HCT116 (cell line): ENCODE data around the gene IFIT3. TPM values are rescaled to one million over a fixed set of nuclear protein-coding genes. Genes with fewer than 3 reads are reported as not detected.

Experiments
- ATAC-seq: fragments of 200-7000 bp; cut with Tn5 transposase; 2 replicates; pipeline ENCODE4 v1.9.1; 2020; ENCODE audit warnings: mild to moderate bottlenecking, moderate library complexity
- BruUV-seq: library from RNA; stranded (reverse); fragments of 400-500 nt; replicated peaks from 2 replicates; lab custom pipeline; 2021; lab: Mats Ljungman, UMichigan
- CTCF ChIA-PET: fragments of 300-600 bp; sonication (Branson Sonifier 250); formaldehyde crosslinking; loops from one replicate; lab custom pipeline; 2021; ENCODE audit warnings: antibody characterized with exemption; lab: Charles Lee
- POLR2A ChIA-PET: fragments of 300-600, 350-600 bp; sonication (Branson Sonifier 250); formaldehyde crosslinking; loops from one replicate; lab custom pipeline; 2021; ENCODE audit warnings: antibody characterized with exemption; lab: Charles Lee
- RAD21 ChIA-PET, 2 experiments: fragments of 300-600 bp; sonication (Branson Sonifier 250); formaldehyde crosslinking; loops; one replicate each; lab custom pipeline; 2023; ENCODE audit warnings: low total read pairs in 2 of 2; ENCODE audit not compliant: uncharacterized antibody in 2 of 2, unreplicated experiment in 2 of 2, low non-redundant PET in 1 of 2; lab: Charles Lee
- DNase-seq: peaks from one replicate; pipeline ENCODE4 v3.0.0-alpha.2; 2010; ENCODE audit warnings: low read depth, low spot score
- H2AFZ ChIP-seq: fragments of 200-600 bp; shearing (Covaris generic), sonication (generic); 2 replicates; pipeline ENCODE4 v1.6.1; 2017; ENCODE audit warnings: low read depth, mixed run types, mixed read lengths, antibody characterized with exemption, low read length; ENCODE audit not compliant: poor library complexity, severe bottlenecking
- H3K27ac ChIP-seq: 2 replicates; pipeline ENCODE4 v1.5.1; 2012; ENCODE audit warnings: low read depth, low read length
- H3K27me3 ChIP-seq: fragments of 200-600 bp; sonication (generic); 2 replicates; pipeline ENCODE4 v1.6.1; 2016; ENCODE audit warnings: mixed run types, low read length, mixed read lengths; ENCODE audit not compliant: insufficient read depth
- H3K36me3 ChIP-seq, 2 experiments: fragments of 200-500 bp in 1 of 2; fragments of 200-600 bp in 1 of 2; sonication (Bioruptor generic) in 1 of 2; sonication (generic) in 1 of 2; 2 replicates each; pipeline versions ENCODE4 v1.5.1 to v1.6.1; 2014 to 2016; ENCODE audit warnings: low read length in 2 of 2, inconsistent platforms in 1 of 2, mixed read lengths in 1 of 2, mixed run types in 1 of 2; ENCODE audit not compliant: insufficient read depth in 2 of 2, control insufficient read depth in 1 of 2
- H3K4me1 ChIP-seq, 2 experiments: fragments of 200-600 bp in 1 of 2; sonication (generic) in 1 of 2; 2 replicates each; pipeline versions ENCODE4 v1.5.1 to v1.6.1; 2012 to 2017; ENCODE audit warnings: low read length in 2 of 2, inconsistent platforms in 1 of 2, mild to moderate bottlenecking in 1 of 2, mixed read lengths in 1 of 2, mixed run types in 1 of 2, moderate library complexity in 1 of 2; ENCODE audit not compliant: insufficient read depth in 2 of 2, control insufficient read depth in 1 of 2
- H3K4me2 ChIP-seq: fragments of 200-600 bp; sonication (generic); 2 replicates; pipeline ENCODE4 v1.6.1; 2017; ENCODE audit warnings: mixed run types, low read length, mixed read lengths
- H3K4me3 ChIP-seq, 2 experiments: fragments of 200-600 bp in 1 of 2; sonication (generic) in 1 of 2; replicated peaks in 1 of 2; 2 replicates each; pipeline ENCODE4 v1.5.1; 2011 to 2016; ENCODE audit warnings: low read length in 2 of 2, control low read depth in 1 of 2, low read depth in 1 of 2, mild to moderate bottlenecking in 1 of 2, mixed read lengths in 1 of 2, mixed run types in 1 of 2
- H3K79me2 ChIP-seq: fragments of 200-600 bp; sonication (generic); 2 replicates; pipeline ENCODE4 v1.6.1; 2017; ENCODE audit warnings: mild to moderate bottlenecking, mixed run types, low read length, moderate library complexity, mixed read lengths; ENCODE audit not compliant: insufficient read depth
- H3K9ac ChIP-seq: fragments of 200-600 bp; sonication (generic); 2 replicates; pipeline ENCODE4 v1.6.1; 2016; ENCODE audit warnings: low read length, mixed read lengths
- H3K9me2 ChIP-seq: fragments of 200-600 bp; sonication (generic), shearing (Covaris generic); 2 replicates; pipeline ENCODE4 v1.6.1; 2017; ENCODE audit warnings: mixed run types, mild to moderate bottlenecking, moderate library complexity; ENCODE audit not compliant: insufficient read depth
- H3K9me3 ChIP-seq, 2 experiments: fragments of 200-500 bp in 1 of 2; fragments of 200-600 bp in 1 of 2; sonication (Bioruptor generic) in 1 of 2; sonication (generic) in 1 of 2; 2 replicates each; pipeline ENCODE4 v1.6.1; 2014 to 2017; ENCODE audit warnings: low read length in 2 of 2, mixed read lengths in 2 of 2, inconsistent platforms in 1 of 2, low read depth in 1 of 2, mild to moderate bottlenecking in 1 of 2, mixed run types in 1 of 2, moderate library complexity in 1 of 2; ENCODE audit not compliant: control insufficient read depth in 1 of 2, insufficient read depth in 1 of 2
- H4K20me1 ChIP-seq: fragments of 200-600 bp; sonication (generic), shearing (Covaris generic); 2 replicates; pipeline ENCODE4 v1.6.1; 2017; ENCODE audit warnings: mixed run types, mild to moderate bottlenecking, moderate library complexity; ENCODE audit not compliant: insufficient read depth
- CBX3 ChIP-seq: IDR thresholded peaks from 2 replicates; pipeline ENCODE4 v1.6.1; 2012; ENCODE audit warnings: low read depth
- CEBPB ChIP-seq: IDR thresholded peaks from 2 replicates; pipeline ENCODE4 v1.6.1; 2012; ENCODE audit warnings: low read depth
- CTCF ChIP-seq, 3 experiments: fragments of 200-600 bp in 1 of 3; sonication (generic) in 1 of 3; IDR thresholded peaks in 2 of 3; conservative IDR thresholded peaks in 1 of 3; 2 replicates each; pipeline ENCODE4 v1.5.1; 2012 to 2017; ENCODE audit warnings: low read depth in 2 of 3, low read length in 2 of 3, antibody characterized with exemption in 1 of 3, borderline replicate concordance in 1 of 3, control low read depth in 1 of 3, mild to moderate bottlenecking in 1 of 3, mixed read lengths in 1 of 3, mixed run types in 1 of 3, moderate library complexity in 1 of 3; ENCODE audit not compliant: insufficient read depth in 1 of 3
- ELF1 ChIP-seq: IDR thresholded peaks from 2 replicates; pipeline ENCODE4 v1.6.1; 2012; ENCODE audit warnings: low read depth, borderline replicate concordance
- EZH2 ChIP-seq: fragments of 200-600 bp; sonication (generic); IDR thresholded peaks from 2 replicates; pipeline ENCODE4 v1.6.1; 2017; ENCODE audit warnings: antibody characterized with exemption, mixed run types
- EZH2phosphoT487 ChIP-seq: fragments of 200-600 bp; IDR thresholded peaks from 2 replicates; pipeline ENCODE4 v1.6.1; 2018; ENCODE audit warnings: antibody characterized with exemption, borderline replicate concordance
- POLR2A ChIP-seq: IDR thresholded peaks from 2 replicates; pipeline ENCODE4 v1.7.0; 2011; ENCODE audit warnings: borderline replicate concordance; ENCODE audit not compliant: insufficient read depth, insufficient read length; ENCODE audit errors: extremely low read depth
- POLR2AphosphoS5 ChIP-seq: IDR thresholded peaks from 2 replicates; pipeline ENCODE4 v1.6.1; 2011; ENCODE audit warnings: mild to moderate bottlenecking, low read depth, low read length, moderate library complexity
- SRF ChIP-seq: IDR thresholded peaks from 2 replicates; pipeline ENCODE4 v1.6.1; 2012; ENCODE audit warnings: low read depth
- TCF7L2 ChIP-seq: IDR thresholded peaks from 2 replicates; pipeline ENCODE4 v1.7.0; 2011; ENCODE audit warnings: borderline replicate concordance, inconsistent platforms; ENCODE audit not compliant: insufficient read depth, insufficient read length; ENCODE audit errors: extremely low read depth
- YY1 ChIP-seq: IDR thresholded peaks from 2 replicates; pipeline ENCODE4 v1.6.1; 2011; ENCODE audit warnings: low read length, low read depth, moderate library complexity, mild to moderate bottlenecking; ENCODE audit not compliant: insufficient replicate concordance; ENCODE audit errors: extremely low read depth
- intact Hi-C: fragments of 100-400 bp; cut with micrococcal nuclease; formaldehyde crosslinking; loops from 2 replicates; pipeline ENCODE4 v1.10.0; 2022
- total RNA-seq: library from RNA; stranded (reverse); gene quantifications from one replicate; pipeline ENCODE4 v1.2.1, GENCODE V29; 2021; ENCODE audit not compliant: unreplicated experiment

IFIT3 gene
- total RNA-seq, 1 experiment from 2014 or later: 1.1 TPM

GRCh38 chr10:89346405-89347254 is 18.8 kb downstream of the IFIT3 start:
- POLR2A ChIA-PET: no interaction called here
- H2AFZ ChIP-seq: no peak overlapping the region

More at GRCh38 chr10:89346405-89347254, 18.8 kb downstream of the IFIT3 start:
- H3K4me1 ChIP-seq: peaks cover 8 to 9% of the 10 kb centered on the region in 2 experiments
- no peaks in the 10 kb centered on the region for H3K9me2 ChIP-seq
- no peaks in the 10 kb centered on the region for H3K36me3 ChIP-seq
- CTCF ChIA-PET: interaction anchor here (1.2 kb wide), 1 partner anchor 23 kb away, joined by 3 read pairs; no protein-coding TSS in a partner anchor
- H3K27ac ChIP-seq: no peak overlapping the region
- no peaks in the 10 kb centered on the region for H3K79me2 ChIP-seq
- intact Hi-C loops: no loop called here
- no peaks in the 10 kb centered on the region for H3K27me3 ChIP-seq
- RAD21 ChIA-PET: no interaction called here
- no peak overlapping the region for H3K9ac ChIP-seq
- DNase-seq (no peak), ATAC-seq (no peak)
- no peak overlapping the region for H3K4me3 ChIP-seq
- no peaks in the 10 kb centered on the region for H4K20me1 ChIP-seq
- no TSS peak for BruUV-seq
- H3K4me2 ChIP-seq: no peak overlapping the region
- no peaks in the 10 kb centered on the region for H3K9me3 ChIP-seq
- no peak for TF ChIP-seq POLR2AphosphoS5
- no peak for TF ChIP-seq EZH2
- no peak for TF ChIP-seq YY1
- TF ChIP-seq POLR2A: no peak
- no peak for TF ChIP-seq ELF1
- TF ChIP-seq CTCF (IDR thresholded peaks at IDR 0.05 in 2 of 3, conservative IDR thresholded peaks at IDR 0.05 in 1 of 3; ENCODE audit: borderline replicate concordance in 1 of 3, insufficient read depth in 1 of 3, low read depth in 2 of 3, low read length in 2 of 3): no peak
- TF ChIP-seq EZH2phosphoT487: no peak
- TF ChIP-seq CEBPB: peak; percentile 91
- no peak for TF ChIP-seq TCF7L2
- 0 out of 2 replicates have a peak, but pooled peaks have one; percentile 8 for TF ChIP-seq CBX3
- no peak for TF ChIP-seq SRF
